GM12878 (cell line): Measurements from ENCODE around the gene RPUSD2. TPM values are rescaled to one million over a fixed set of nuclear protein-coding genes. Genes with fewer than 3 reads are reported as not detected.

Experiments
- ATAC-seq: fragments of 200-7000 bp; cut with Tn5 transposase; 3 replicates; pipeline ENCODE4 v1.9.1; 2020; ENCODE audit warnings: mild to moderate bottlenecking, moderate library complexity
- BruUV-seq: library from RNA; stranded (reverse); fragments of 400-500 nt; replicated peaks from 2 replicates; lab custom pipeline; 2021; lab: Mats Ljungman, UMichigan
- CTCF ChIA-PET: fragments of 300-600 bp; sonication (Branson Sonifier 250); formaldehyde crosslinking; extraction: SDS; loops from one replicate; lab custom pipeline; 2021; ENCODE audit warnings: inconsistent platforms; lab: Yijun Ruan, JAX
- POLR2A ChIA-PET: fragments of 350-600 bp; formaldehyde crosslinking; extraction: SDS; loops from one replicate; lab custom pipeline; 2021; ENCODE audit warnings: inconsistent platforms; lab: Charles Lee
- RAD21 ChIA-PET: fragments of 300-600 bp; sonication (Branson Sonifier 250); formaldehyde crosslinking; loops from one replicate; lab custom pipeline; 2023; ENCODE audit warnings: antibody characterized with exemption; ENCODE audit not compliant: unreplicated experiment; lab: Charles Lee
- SMC1A ChIA-PET: fragments of 300-600 bp; sonication (Branson Sonifier 250); formaldehyde crosslinking; loops from one replicate; lab custom pipeline; 2023; ENCODE audit not compliant: unreplicated experiment, uncharacterized antibody; lab: Charles Lee
- DNase-seq: peaks from one replicate; pipeline ENCODE4 v3.0.0-alpha.2; 2011; ENCODE audit warnings: low read depth, low spot score
- FAIRE-seq: peaks from 3 replicates; lab custom pipeline; 2011; peaks lifted over from hg19 to GRCh38; lab: Jason Lieb, UNC
- H2AFZ ChIP-seq: 2 replicates; pipeline ENCODE4 v1.6.0; 2011; ENCODE audit warnings: low read depth, low read length, control low read depth; ENCODE audit not compliant: control insufficient read depth
- H3K27ac ChIP-seq: 2 replicates; pipeline ENCODE4 v1.5.1; 2011; ENCODE audit warnings: control low read depth; ENCODE audit not compliant: control insufficient read depth, insufficient read depth
- H3K27me3 ChIP-seq, 2 experiments: replicated peaks in 1 of 2; 2 replicates each; pipeline versions ENCODE4 v1.6.0 to v1.6.1; 2011; ENCODE audit warnings: low read length in 1 of 2; ENCODE audit not compliant: control insufficient read depth in 2 of 2, insufficient read depth in 2 of 2
- H3K36me3 ChIP-seq, 2 experiments: 2 replicates each; pipeline ENCODE4 v1.5.1; 2011; ENCODE audit warnings: low read length in 1 of 2; ENCODE audit not compliant: control insufficient read depth in 2 of 2, insufficient read depth in 2 of 2
- H3K4me1 ChIP-seq: 2 replicates; pipeline ENCODE4 v1.6.1; 2011; ENCODE audit warnings: mild to moderate bottlenecking, low read length, moderate library complexity, mixed read lengths; ENCODE audit not compliant: control insufficient read depth, insufficient read depth
- H3K4me2 ChIP-seq: 2 replicates; pipeline ENCODE4 v1.6.0; 2011; ENCODE audit warnings: control low read depth; ENCODE audit not compliant: control insufficient read depth, insufficient read depth
- H3K4me3 ChIP-seq: fragments of 200-600 bp; sonication (generic); 2 replicates; pipeline ENCODE4 v1.5.1; 2016
- H3K79me2 ChIP-seq: 2 replicates; pipeline ENCODE4 v1.6.0; 2011; ENCODE audit warnings: low read length; ENCODE audit not compliant: control insufficient read depth, insufficient read depth
- H3K9ac ChIP-seq: 2 replicates; pipeline ENCODE4 v1.8.0; 2011; ENCODE audit warnings: low read length, control low read depth, mixed read lengths; ENCODE audit not compliant: control insufficient read depth, insufficient read depth
- H3K9me3 ChIP-seq: replicated peaks from 3 replicates; pipeline ENCODE4 v1.5.1; 2011; ENCODE audit warnings: mild to moderate bottlenecking, low read length; ENCODE audit not compliant: control insufficient read depth, insufficient read depth
- H4K20me1 ChIP-seq: 2 replicates; pipeline ENCODE4 v1.6.0; 2011; ENCODE audit not compliant: control insufficient read depth, insufficient read depth
- ATF7 ChIP-seq: fragments of 450-650 bp; IDR thresholded peaks from 2 replicates; pipeline ENCODE4 v1.6.1; 2016; ENCODE audit warnings: low read depth, mild to moderate bottlenecking
- BACH1 ChIP-seq: fragments of 450-650 bp; IDR thresholded peaks from 2 replicates; pipeline ENCODE4 v1.6.1; 2017; ENCODE audit warnings: mild to moderate bottlenecking, borderline replicate concordance
- CBX3 ChIP-seq: fragments of 200-600 bp; sonication (generic); IDR thresholded peaks from 2 replicates; pipeline ENCODE4 v1.6.1; 2016; ENCODE audit warnings: low read depth, borderline replicate concordance
- CUX1 ChIP-seq: IDR thresholded peaks from 2 replicates; pipeline ENCODE4 v1.6.1; 2012; ENCODE audit warnings: improper control_type of control experiment, low read depth, low read length; ENCODE audit not compliant: insufficient replicate concordance
- FOXM1 ChIP-seq: IDR thresholded peaks from 2 replicates; pipeline ENCODE4 v1.6.1; 2012; ENCODE audit warnings: low read depth, mild to moderate bottlenecking, inconsistent platforms, low read length, moderate library complexity
- KAT2A ChIP-seq: conservative IDR thresholded peaks from 2 replicates; pipeline ENCODE4 v1.6.1; 2011; ENCODE audit warnings: low read depth, low read length; ENCODE audit not compliant: control insufficient read depth
- NRF1 ChIP-seq: conservative IDR thresholded peaks from 2 replicates; pipeline ENCODE4 v1.6.1; 2011; ENCODE audit warnings: mild to moderate bottlenecking, low read depth, low read length, improper control_type of control experiment
- RB1 ChIP-seq: fragments of 450-650 bp; formaldehyde crosslinking; IDR thresholded peaks from 2 replicates; pipeline ENCODE4 v1.6.1; 2017; ENCODE audit warnings: mild to moderate bottlenecking, borderline replicate concordance
- RCOR1 ChIP-seq: conservative IDR thresholded peaks from 2 replicates; pipeline ENCODE4 v1.6.1; 2012; ENCODE audit warnings: low read depth, low read length, improper control_type of control experiment
- WRNIP1 ChIP-seq: IDR thresholded peaks from 2 replicates; pipeline ENCODE4 v1.6.1; 2011; ENCODE audit warnings: low read depth, low read length, improper control_type of control experiment, borderline replicate concordance
- ZBED1 ChIP-seq: IDR thresholded peaks from 2 replicates; pipeline ENCODE4 v1.6.1; 2016; ENCODE audit warnings: borderline replicate concordance
- ZNF274 ChIP-seq: IDR thresholded peaks from one replicate; pipeline ENCODE4 v1.8.0; 2011; ENCODE audit not compliant: insufficient read length, insufficient read depth
- ZSCAN29 ChIP-seq: fragments of 450-650 bp; IDR thresholded peaks from 2 replicates; pipeline ENCODE4 v1.6.1; 2017; ENCODE audit warnings: mild to moderate bottlenecking, moderate library complexity
- WGBS: methylation state at CpG from one replicate; pipeline ENCODE4 v1.1.6; 2016; ENCODE audit warnings: low lambda C conversion rate; ENCODE audit not compliant: insufficient replicate concordance, insufficient coverage; ENCODE audit errors: missing lambda C conversion rate; 5-methylcytosine and 5-hydroxymethylcytosine counted together
- in situ Hi-C: fragments of 300-500 bp; cut with MboI; formaldehyde crosslinking; loops from 9 replicates; pipeline ENCODE4 v1.14.3; 2018; ENCODE audit warnings: mixed read lengths
- intact Hi-C: fragments of 100-400 bp; cut with micrococcal nuclease; formaldehyde crosslinking; loops from one replicate; pipeline ENCODE4 v1.14.2; 2022; ENCODE audit not compliant: unreplicated experiment
- polyA plus RNA-seq, 11 experiments: library from polyadenylated mRNA; depleted of rRNA in 4 of 11; unstranded in 6 of 11; stranded (reverse) in 5 of 11; fragments of >200 nt; fragmentation: Nextera tagmentation in 4 of 11; fragmentation: Illumina TruSeq in 1 of 11; extraction: Ambion mirVana in 4 of 11; extraction: Trizol in 1 of 11; gene quantifications; 1 replicate in 1 of 11; 2 replicates in 10 of 11; pipeline versions ENCODE4 v1.2.1 to v1.2.3, GENCODE V29; 2011 to 2016; ENCODE audit warnings: inconsistent platforms in 2 of 11, missing spikeins in 2 of 11, low read depth in 1 of 11
- total RNA-seq, 4 experiments: library from RNA; depleted of rRNA in 3 of 4; stranded (reverse); fragments of >200 nt in 3 of 4; fragmentation: Illumina TruSeq in 1 of 4; extraction: Trizol in 1 of 4; gene quantifications; 2 replicates each; pipeline versions ENCODE4 v1.2.1 to v1.2.3, GENCODE V29; 2013 to 2021
- TF ChIP-seq, protein P1 (sequence below): IDR thresholded peaks from 2 replicates; pipeline ENCODE4 v1.6.1; 2011; ENCODE audit warnings: low read depth, mild to moderate bottlenecking, low read length, moderate library complexity, borderline replicate concordance; ENCODE audit errors: extremely low read depth

RPUSD2 gene
- total and polyA plus RNA-seq, 10 of the 15 experiments (the other 5 are each of a cell fraction or from before 2014, with no cell fraction given): 4.0 to 33.3 (median 18.5) TPM

DNA sequence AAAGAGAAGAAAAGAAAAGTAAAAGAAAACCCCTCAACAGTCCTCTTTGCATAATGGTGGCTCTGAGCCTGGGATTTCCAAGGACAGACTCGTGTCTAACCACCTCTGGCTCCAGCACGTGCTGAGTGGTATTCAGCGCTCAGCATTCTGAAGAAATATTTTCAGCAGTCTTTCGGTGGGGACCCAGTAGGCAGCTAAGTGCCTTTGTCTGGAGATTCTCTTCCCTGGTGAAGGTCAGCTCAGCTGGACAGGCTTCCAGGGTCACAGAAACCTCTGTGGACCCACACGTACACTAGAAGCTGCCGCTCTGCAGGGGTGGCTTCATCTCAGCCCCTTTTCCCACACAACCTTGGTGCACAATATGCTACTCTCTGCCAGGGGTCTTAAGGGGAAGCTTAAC is 40.3 kb upstream of the RPUSD2 start:
- Histone ChIP-seq H4K20me1 (no peaks in the 10 kb centered on the region), H3K4me2 (no peak overlapping the region), H3K27me3 (no peaks in the 10 kb centered on the region), H3K36me3 (no peaks in the 10 kb centered on the region), H3K4me3 (no peak overlapping the region), H3K4me1 (peaks cover 2% of the 10 kb centered on the region; the same call in 1 of the 2 replicates), H3K9me3 (no peaks in the 10 kb centered on the region), H3K79me2 (no peaks in the 10 kb centered on the region), H3K9ac (no peak overlapping the region), H2AFZ (no peak overlapping the region), H3K27ac (no peak overlapping the region)
- intact Hi-C loops (no loop called here), in situ Hi-C loops (no loop called here)
- DNase-seq (no peak), FAIRE-seq (no peak), ATAC-seq (no peak)
- ChIA-PET SMC1A (no interaction called here), CTCF (no interaction called here), RAD21 (no interaction called here), POLR2A (no interaction called here)
- 99% methylated on average over 6 of the region's 6 CpGs for WGBS
- TF ChIP-seq KAT2A (no peak), ZBED1 (no peak), RCOR1 (no peak), BACH1 (no peak), WRNIP1 (no peak), NRF1 (no peak), CBX3 (no peak), ZSCAN29 (no peak), RB1 (no peak), ZNF274 (no peak), CUX1 (no peak), ATF7 (no peak), FOXM1 (no peak)
- TF ChIP-seq, protein P1, sequence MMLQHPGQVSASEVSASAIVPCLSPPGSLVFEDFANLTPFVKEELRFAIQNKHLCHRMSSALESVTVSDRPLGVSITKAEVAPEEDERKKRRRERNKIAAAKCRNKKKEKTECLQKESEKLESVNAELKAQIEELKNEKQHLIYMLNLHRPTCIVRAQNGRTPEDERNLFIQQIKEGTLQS: no peak
- no TSS peak for BruUV-seq
